SKM-1 (cell line): ENCODE measurements around the gene DCLK1.

ENCODE experiments used
- DNase-seq: peaks from one replicate; lab custom pipeline; 2025; ENCODE audit not compliant: unreplicated experiment; lab: John Stamatoyannopoulos, UW

Gene DCLK1

GRCh38 chr13:35793823-35794222 lies 337.4 kb downstream of the DCLK1 start:
- no peak for DNase-seq

- no peak for DNase-seq
These were observed 338.3 kb downstream of the DCLK1 start for GRCh38 chr13:35792911-35793310.

- DNase-seq: no peak
These were observed 339.2 kb downstream of the DCLK1 start for GRCh38 chr13:35792021-35792420.

GRCh38 chr13:35791184-35791851 lies 339.9 kb downstream of the DCLK1 start:
- no peak for DNase-seq

- peak; percentile 20 for DNase-seq
These were observed 341.6 kb downstream of the DCLK1 start for GRCh38 chr13:35789335-35790165.

- no peak for DNase-seq
These were observed 343.2 kb downstream of the DCLK1 start for GRCh38 chr13:35787937-35788336.

- DNase-seq: no peak
These were observed 345.4 kb downstream of the DCLK1 start for GRCh38 chr13:35785576-35786303.

- DNase-seq: no peak
These were observed 346.8 kb downstream of the DCLK1 start for GRCh38 chr13:35784286-35784951.

- no peak for DNase-seq
These were observed 348.4 kb downstream of the DCLK1 start for GRCh38 chr13:35782793-35783192.

- no peak for DNase-seq
These were observed 349.9 kb downstream of the DCLK1 start for GRCh38 chr13:35781036-35782000.

- DNase-seq: no peak
These were observed 350.6 kb downstream of the DCLK1 start for GRCh38 chr13:35780613-35781012.

GRCh38 chr13:35771898-35772297 lies 359.3 kb downstream of the DCLK1 start:
- DNase-seq: no peak

GRCh38 chr13:35770756-35771297 lies 360.4 kb downstream of the DCLK1 start:
- DNase-seq: no peak

GRCh38 chr13:35769812-35770211 lies 361.4 kb downstream of the DCLK1 start:
- DNase-seq: no peak

- no peak for DNase-seq
These were observed 362.6 kb downstream of the DCLK1 start for GRCh38 chr13:35768551-35768950.

GRCh38 chr13:35768073-35768472 lies 363.1 kb downstream of the DCLK1 start:
- no peak for DNase-seq

- DNase-seq: no peak
These were observed 363.8 kb downstream of the DCLK1 start for GRCh38 chr13:35767256-35767976.

- no peak for DNase-seq
These were observed 364.5 kb downstream of the DCLK1 start for GRCh38 chr13:35766663-35767062.

- no peak for DNase-seq
These were observed 365.2 kb downstream of the DCLK1 start for GRCh38 chr13:35765941-35766340.
